IgD-negative memory B cell (primary cell): ENCODE data around the gene HMGCS1. TPM values are rescaled to one million over a fixed set of nuclear protein-coding genes. Genes with fewer than 3 reads are reported as not detected.

Source experiments
- H3K27ac Mint-ChIP-seq, 3 donors: one replicate each; pipeline ENCODE4 v1.8.0; 2020 to 2022; ENCODE audit warnings: mild to moderate bottlenecking in 3 of 3, mixed read lengths in 3 of 3, moderate library complexity in 1 of 3
- H3K27me3 Mint-ChIP-seq: one replicate; pipeline ENCODE4 v1.8.0; 2021; ENCODE audit warnings: mixed read lengths
- H3K36me3 Mint-ChIP-seq: one replicate; pipeline ENCODE4 v1.8.0; 2020; ENCODE audit warnings: mild to moderate bottlenecking, mixed read lengths
- H3K4me1 Mint-ChIP-seq, 3 donors: one replicate each; pipeline ENCODE4 v1.8.0; 2020 to 2022; ENCODE audit warnings: mixed read lengths in 3 of 3, mild to moderate bottlenecking in 1 of 3
- H3K4me3 Mint-ChIP-seq, 4 donors: one replicate each; pipeline ENCODE4 v1.8.0; 2020 to 2022; ENCODE audit warnings: mild to moderate bottlenecking in 4 of 4, mixed read lengths in 4 of 4, moderate library complexity in 3 of 4
- H3K9me3 Mint-ChIP-seq, 3 donors: one replicate each; pipeline ENCODE4 v1.8.0; 2020 to 2021; ENCODE audit warnings: mixed read lengths in 3 of 3, mild to moderate bottlenecking in 1 of 3
- polyA plus RNA-seq: library from polyadenylated mRNA; unstranded; fragments of 300-500 nt; fragmentation: Illumina TruSeq; gene quantifications from one replicate; pipeline ENCODE4 v1.2.3, GENCODE V29; 2021

HMGCS1 gene
- polyA plus RNA-seq, 1 donor from 2014 or later: 11.7 TPM

DNA sequence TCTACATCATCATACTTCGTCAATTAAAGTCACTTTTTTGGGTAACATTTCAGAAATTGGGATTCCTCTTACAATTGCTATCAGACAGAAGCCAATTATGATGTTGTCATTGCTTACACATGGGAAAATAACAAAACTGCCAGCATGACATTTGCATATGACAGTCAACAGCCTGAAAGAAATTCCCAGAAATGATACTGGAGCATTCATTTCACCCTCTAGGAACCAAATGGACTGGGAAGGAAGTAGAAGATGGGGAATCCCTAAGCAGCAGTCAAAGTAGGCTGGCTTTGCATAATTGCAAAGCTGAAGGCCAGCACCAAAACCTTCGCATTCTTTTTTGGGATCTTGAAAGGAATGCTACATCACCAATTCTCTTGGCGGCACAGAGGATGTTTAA lies 10.7 kb downstream of the HMGCS1 start:
- peaks cover 18 to 32% (median 29%) of the 10 kb centered on the region in 3 donors for H3K4me1 Mint-ChIP-seq
- H3K27ac Mint-ChIP-seq: no peak overlapping the region
- H3K27me3 Mint-ChIP-seq: no peaks in the 10 kb centered on the region
- no peaks in the 10 kb centered on the region for H3K9me3 Mint-ChIP-seq
- no peak overlapping the region for H3K4me3 Mint-ChIP-seq
- peaks cover 16% of the 10 kb centered on the region for H3K36me3 Mint-ChIP-seq

DNA sequence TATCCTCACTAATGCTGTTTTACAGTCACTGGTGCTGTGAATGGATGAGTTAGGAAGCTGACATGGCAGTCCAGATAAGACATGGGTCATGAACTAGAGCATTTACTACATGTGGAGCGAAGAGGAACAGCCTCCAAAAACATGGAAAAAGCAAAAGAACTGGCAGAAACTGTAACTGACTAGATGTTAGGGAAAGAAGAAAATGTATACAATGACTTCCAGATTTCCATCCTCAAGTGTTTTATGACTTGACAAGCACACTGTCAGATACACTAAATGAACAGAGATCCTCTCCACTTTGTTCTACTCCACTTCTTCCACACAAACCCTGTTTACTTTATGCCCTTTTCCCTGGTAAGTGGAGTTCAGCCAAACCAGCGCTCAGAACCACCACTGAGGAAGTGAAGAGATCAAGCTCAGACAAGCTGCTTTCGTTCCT lies 11.5 kb downstream of the HMGCS1 start:
- Mint-ChIP-seq H3K36me3 (peaks cover 17% of the 10 kb centered on the region), H3K27me3 (no peaks in the 10 kb centered on the region), H3K27ac (no peak overlapping the region), H3K4me1 (peaks cover 18 to 32% (median 29%) of the 10 kb centered on the region in 3 donors), H3K9me3 (no peaks in the 10 kb centered on the region), H3K4me3 (no peak overlapping the region)

DNA sequence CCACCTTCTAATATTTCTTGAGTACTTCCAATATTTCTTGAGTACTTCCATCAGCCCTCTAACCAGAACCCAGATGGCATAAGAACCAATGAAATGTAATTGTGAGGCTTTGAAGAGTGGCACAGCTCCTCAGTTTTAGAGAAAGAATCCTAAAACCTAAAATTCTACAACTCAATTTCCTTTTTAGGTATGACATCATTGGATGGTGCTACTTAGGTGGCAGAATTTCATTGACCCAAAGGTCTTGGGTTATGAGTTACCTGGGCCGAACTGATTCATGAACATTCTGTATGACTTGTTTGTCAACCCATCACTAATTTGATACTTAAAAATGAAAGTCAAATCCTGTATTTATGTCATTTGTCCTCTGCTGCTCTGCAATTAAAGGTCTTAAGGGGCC lies 13.1 kb downstream of the HMGCS1 start:
- Mint-ChIP-seq H3K4me1 (peaks cover 16 to 26% (median 25%) of the 10 kb centered on the region in 3 donors), H3K27ac (no peak overlapping the region), H3K9me3 (no peaks in the 10 kb centered on the region), H3K36me3 (peaks cover 19% of the 10 kb centered on the region), H3K27me3 (no peaks in the 10 kb centered on the region), H3K4me3 (no peak overlapping the region)

DNA sequence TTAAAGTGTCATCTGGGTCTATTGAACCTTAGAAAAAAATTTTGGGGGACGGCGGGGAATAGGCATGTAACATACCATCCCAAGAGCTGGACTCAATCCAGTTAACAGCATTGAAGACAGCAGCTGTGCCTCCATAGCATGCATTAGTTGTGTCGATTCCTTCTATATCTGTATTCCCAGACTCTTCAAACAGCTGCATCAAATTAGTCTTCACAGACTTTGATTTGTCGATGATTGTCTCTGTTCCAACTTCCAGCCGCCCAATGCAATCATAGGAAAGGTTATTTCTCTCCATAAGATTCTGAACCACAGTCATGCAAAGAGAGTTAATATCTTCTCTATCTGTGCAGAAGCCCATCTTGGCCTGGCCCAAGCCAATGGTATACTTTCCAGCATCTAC lies 14.8 kb downstream of the HMGCS1 start:
- Mint-ChIP-seq H3K4me3 (no peak overlapping the region), H3K36me3 (peaks cover 20% of the 10 kb centered on the region), H3K27ac (peak overlapping the region in 1 of 3 donors; percentile 88), H3K4me1 (peaks cover 10 to 21% (median 12%) of the 10 kb centered on the region in 3 donors), H3K27me3 (no peaks in the 10 kb centered on the region), H3K9me3 (no peaks in the 10 kb centered on the region)

DNA sequence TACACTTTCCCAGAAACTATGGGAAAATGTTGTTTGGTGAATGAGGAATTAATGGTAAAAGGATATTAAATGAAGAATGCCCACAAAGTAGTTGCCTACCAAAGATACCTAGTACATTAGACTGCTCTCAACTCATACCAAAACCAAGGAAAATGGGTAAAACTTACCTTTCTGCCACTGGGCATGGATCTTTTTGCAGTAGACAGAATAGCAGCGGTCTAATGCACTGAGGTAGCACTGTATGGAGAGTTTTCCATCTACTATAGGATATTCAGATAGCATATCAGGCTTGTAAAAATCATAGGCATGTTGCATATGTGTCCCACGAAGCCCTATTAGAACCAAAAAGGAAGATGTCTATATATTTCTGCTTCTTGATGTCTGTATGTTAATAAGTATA lies 16.4 kb downstream of the HMGCS1 start:
- H3K36me3 Mint-ChIP-seq: peaks cover 14% of the 10 kb centered on the region
- peaks cover 0 to 8% (median under 1%) of the 10 kb centered on the region in 3 donors for H3K4me1 Mint-ChIP-seq
- no peak overlapping the region for H3K4me3 Mint-ChIP-seq
- H3K27me3 Mint-ChIP-seq: no peaks in the 10 kb centered on the region
- H3K27ac Mint-ChIP-seq: no peak overlapping the region
- no peaks in the 10 kb centered on the region for H3K9me3 Mint-ChIP-seq

DNA sequence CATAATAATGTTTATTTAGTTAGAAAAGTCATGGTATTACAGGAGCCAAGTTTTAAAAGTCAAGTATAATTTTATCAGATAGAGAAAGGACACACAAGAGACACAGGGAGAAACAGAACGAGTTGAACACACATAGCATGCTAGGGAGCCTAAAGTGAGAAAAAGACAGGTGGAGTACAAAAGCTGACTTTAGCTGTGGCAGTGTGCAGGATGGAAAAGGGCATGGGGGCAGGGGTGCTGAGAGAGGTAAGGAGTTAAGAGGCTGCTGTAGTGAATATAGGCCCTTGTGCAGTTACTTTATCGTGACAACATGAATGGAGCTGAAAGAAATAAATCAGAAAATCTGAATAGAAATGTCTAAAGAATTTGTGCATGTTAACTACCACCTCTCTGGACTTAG lies 18.0 kb downstream of the HMGCS1 start:
- H3K27me3 Mint-ChIP-seq: no peaks in the 10 kb centered on the region
- H3K9me3 Mint-ChIP-seq: no peaks in the 10 kb centered on the region
- H3K4me1 Mint-ChIP-seq: no peaks in the 10 kb centered on the region
- H3K27ac Mint-ChIP-seq: no peak overlapping the region
- H3K36me3 Mint-ChIP-seq: peaks cover 8% of the 10 kb centered on the region
- no peak overlapping the region for H3K4me3 Mint-ChIP-seq

DNA sequence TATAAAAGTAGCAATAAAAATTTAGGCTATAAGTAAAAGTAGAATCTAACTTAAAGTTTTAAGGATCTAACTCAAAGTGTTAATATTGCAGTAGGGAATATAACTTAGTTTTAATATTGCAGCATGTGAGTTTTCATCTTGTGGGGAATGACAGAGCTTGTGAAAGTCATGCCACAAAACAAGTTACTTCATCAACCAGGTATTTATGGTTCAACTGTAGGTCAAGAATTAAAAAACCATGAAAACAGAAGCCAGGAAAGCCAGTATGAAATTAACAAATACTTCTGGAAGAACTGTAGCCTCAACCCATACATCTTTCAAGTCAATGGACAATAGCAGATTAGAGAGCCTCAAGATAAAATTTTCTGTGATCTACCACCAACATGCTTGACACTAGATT lies 19.0 kb downstream of the HMGCS1 start:
- H3K27me3 Mint-ChIP-seq: no peaks in the 10 kb centered on the region

DNA sequence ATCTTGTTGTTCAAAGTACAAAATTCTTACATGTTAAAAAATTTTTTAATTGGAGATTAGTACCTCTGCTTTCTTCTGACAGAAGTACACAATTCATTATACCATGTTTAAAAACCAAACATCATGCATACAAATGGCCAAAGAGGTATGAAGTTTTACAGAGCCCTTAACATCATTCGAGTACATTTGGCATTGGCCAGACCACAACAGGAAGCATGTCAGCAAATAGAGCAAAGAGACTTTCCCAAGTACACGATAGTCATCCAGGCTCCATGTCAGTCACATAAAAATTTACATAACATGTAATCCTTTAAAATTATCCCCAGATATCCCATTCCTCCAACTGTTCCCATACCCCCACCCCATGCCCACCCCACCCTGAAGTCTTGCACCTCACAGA lies 22.5 kb downstream of the HMGCS1 start:
- Mint-ChIP-seq H3K4me3 (no peak overlapping the region), H3K36me3 (peaks cover 10% of the 10 kb centered on the region), H3K27me3 (no peaks in the 10 kb centered on the region), H3K9me3 (no peaks in the 10 kb centered on the region), H3K4me1 (no peaks in the 10 kb centered on the region), H3K27ac (no peak overlapping the region)

More for the DNA sequence above, 19.0 kb downstream of the HMGCS1 start:
- Mint-ChIP-seq H3K27ac (no peak overlapping the region), H3K4me1 (no peaks in the 10 kb centered on the region), H3K4me3 (no peak overlapping the region), H3K36me3 (peaks cover 10% of the 10 kb centered on the region), H3K9me3 (no peaks in the 10 kb centered on the region)

DNA sequence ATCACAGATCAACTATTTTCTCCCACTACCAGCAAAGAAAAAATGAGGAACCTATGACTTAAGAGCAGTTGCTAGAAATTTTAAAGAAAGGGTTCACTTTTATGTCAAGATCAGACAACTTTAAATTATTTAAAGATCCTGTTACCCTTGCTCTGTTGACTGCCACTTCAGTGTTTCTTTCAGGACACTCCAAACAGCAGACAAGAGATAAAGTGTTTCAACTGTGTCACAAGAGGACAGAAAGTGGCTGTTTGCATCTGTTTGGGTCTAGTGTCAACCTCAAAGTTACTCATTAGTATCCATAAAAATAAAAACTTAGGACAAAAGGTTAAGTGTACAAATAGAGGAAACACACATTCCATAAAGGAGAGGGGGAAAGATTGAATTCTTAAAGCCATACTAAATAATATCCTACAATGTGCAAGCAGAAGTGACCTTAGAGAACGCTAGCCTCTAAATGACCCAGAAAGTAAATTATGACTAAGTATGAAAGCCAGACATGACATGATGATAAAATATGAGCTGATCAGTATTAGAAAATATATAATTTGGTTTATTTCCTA lies 24.9 kb downstream of the HMGCS1 start:
- Mint-ChIP-seq H3K9me3 (no peaks in the 10 kb centered on the region), H3K36me3 (peaks cover 8% of the 10 kb centered on the region), H3K27me3 (no peaks in the 10 kb centered on the region), H3K4me1 (no peaks in the 10 kb centered on the region), H3K4me3 (no peak overlapping the region), H3K27ac (no peak overlapping the region)

DNA sequence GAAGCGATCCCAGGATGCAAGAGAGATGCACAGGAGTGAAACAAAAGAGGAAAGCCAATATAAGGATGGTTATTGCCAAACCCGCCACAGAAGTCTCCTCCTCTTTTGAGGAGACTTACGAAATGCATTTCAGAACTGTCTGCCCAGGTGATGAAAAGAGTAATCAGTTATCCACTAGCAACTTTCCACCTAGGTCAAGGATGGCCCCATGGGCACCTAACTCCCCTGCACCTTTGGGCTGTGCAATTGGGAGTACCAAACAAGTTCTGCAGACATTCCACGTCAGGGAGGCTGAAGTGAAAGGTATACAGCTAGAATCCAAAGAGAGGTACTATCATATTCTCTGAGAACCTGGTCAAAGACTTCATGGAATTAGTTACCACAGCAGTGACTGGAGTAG lies 25.7 kb downstream of the HMGCS1 start:
- Mint-ChIP-seq H3K27ac (no peak overlapping the region), H3K27me3 (no peaks in the 10 kb centered on the region), H3K4me1 (no peaks in the 10 kb centered on the region), H3K36me3 (peaks cover 8% of the 10 kb centered on the region), H3K9me3 (no peaks in the 10 kb centered on the region), H3K4me3 (no peak overlapping the region)

DNA sequence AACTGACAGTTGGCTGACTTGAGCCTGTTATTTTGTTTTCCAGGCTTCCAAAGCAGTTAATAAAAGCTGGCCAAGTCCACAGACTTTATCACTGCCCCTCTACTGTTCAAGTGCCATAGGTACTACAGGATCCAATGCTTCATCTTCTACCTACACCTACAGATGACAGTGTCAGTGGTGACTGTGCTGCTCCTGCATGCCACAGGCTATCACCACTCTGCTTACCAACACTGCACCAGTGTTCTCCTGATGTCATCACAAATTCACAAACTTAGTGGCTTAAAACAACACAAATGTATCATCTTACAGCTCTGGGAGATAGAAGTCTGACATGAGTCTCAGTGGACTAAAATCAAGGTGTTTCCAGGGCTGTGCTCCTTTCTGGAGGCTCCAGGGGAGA lies 26.6 kb downstream of the HMGCS1 start:
- H3K4me1 Mint-ChIP-seq: no peaks in the 10 kb centered on the region
- no peaks in the 10 kb centered on the region for H3K27me3 Mint-ChIP-seq
- H3K4me3 Mint-ChIP-seq: no peak overlapping the region
- no peak overlapping the region for H3K27ac Mint-ChIP-seq
- no peaks in the 10 kb centered on the region for H3K9me3 Mint-ChIP-seq
- peaks cover 8% of the 10 kb centered on the region for H3K36me3 Mint-ChIP-seq

DNA sequence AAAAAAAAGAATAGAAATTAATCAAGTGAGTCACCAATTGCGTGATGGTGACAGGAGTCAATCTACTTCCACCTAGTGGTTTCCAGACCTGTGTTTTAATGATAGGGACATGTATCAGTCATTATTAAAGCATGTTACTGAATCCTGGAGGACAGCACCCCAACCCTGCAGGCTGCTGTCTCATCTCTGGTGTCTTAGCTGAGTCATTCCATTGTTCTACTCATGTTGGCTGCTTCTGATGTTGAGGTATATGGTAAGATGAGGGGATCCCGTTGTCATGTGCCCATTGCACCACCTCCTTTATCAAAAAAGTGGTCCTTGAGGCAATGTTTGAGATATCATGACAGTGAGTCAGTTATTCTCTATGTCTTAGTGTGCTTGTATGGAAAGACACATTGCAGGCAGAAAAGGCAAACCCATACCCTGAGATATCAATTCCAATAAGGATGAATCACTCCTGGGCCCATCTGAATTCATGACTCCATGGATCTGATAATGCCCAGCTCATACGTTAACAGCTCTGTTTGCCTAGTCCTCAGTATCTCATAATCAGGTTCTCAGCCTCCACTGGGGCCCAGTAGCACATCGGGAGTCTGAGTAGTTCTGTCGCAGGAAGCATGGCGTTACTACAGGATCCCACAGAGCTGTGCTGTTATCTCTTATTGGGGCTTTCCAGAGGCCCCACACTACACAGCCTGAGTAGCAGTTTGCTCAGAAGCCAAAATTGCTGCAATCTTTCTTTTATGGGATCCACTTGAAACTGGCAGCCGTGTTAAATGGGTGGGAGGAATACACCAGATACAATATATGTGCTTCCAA lies 31.2 kb downstream of the HMGCS1 start:
- Mint-ChIP-seq H3K4me3 (no peak overlapping the region), H3K27ac (no peak overlapping the region), H3K36me3 (peaks cover 6% of the 10 kb centered on the region), H3K9me3 (no peaks in the 10 kb centered on the region), H3K27me3 (no peaks in the 10 kb centered on the region), H3K4me1 (no peaks in the 10 kb centered on the region)

DNA sequence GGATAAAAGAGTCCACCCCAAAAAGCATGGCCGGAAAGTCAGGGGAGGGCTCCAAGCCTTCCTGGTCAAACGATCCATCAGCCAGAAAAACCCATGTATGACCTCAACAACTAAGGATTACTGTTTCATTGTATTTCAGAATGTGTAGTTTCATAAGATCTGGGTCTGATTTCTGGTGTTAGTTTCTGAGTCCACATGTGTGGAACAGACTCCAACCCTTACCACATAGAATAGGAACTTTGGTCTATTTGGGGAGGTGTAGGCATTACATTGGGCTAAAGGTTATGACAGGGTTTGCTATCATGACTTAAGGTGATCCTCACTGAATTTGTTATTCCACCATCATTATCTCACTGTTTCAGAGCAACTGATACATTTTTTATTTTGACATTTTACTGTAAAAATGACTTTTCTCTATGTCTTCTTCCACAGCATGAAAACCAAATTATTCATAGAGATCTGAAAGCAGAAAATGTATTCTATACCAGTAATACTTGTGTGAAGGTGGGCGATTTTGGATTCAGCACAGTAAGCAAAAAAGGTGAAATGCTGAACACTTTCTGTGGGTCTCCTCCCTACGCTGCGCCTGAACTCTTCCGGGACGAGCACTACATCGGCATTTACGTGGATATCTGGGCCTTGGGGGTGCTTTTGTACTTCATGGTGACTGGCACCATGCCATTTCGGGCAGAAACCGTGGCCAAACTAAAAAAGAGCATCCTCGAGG lies 33.5 kb downstream of the HMGCS1 start:
- H3K4me1 Mint-ChIP-seq: no peaks in the 10 kb centered on the region
- H3K4me3 Mint-ChIP-seq: no peak overlapping the region
- H3K27ac Mint-ChIP-seq: peak overlapping the region in 1 of 3 donors; percentile 18

DNA sequence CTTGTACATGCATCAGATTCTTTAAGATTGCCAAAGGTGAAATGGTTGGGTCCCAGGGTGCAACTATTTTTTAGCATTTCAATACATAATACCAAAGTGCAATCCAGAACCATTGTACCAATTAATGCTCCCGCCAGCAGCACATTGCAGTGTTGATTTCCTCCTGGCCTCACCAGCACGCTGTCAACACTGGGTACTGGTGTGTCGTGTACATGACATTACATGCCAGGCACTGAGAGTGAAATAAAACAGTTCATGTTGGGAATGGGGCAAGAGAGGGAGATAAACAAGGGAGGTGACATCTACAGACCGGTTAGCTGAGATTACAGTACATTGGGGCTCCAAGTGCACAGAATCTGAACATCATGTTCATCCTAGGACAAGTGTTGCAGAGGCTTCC lies 37.8 kb downstream of the HMGCS1 start:
- H3K9me3 Mint-ChIP-seq: no peaks in the 10 kb centered on the region
- H3K27ac Mint-ChIP-seq: no peak overlapping the region

More for the DNA sequence above, 33.5 kb downstream of the HMGCS1 start:
- Mint-ChIP-seq H3K9me3 (no peaks in the 10 kb centered on the region), H3K36me3 (peaks cover 4% of the 10 kb centered on the region), H3K27me3 (no peaks in the 10 kb centered on the region)

DNA sequence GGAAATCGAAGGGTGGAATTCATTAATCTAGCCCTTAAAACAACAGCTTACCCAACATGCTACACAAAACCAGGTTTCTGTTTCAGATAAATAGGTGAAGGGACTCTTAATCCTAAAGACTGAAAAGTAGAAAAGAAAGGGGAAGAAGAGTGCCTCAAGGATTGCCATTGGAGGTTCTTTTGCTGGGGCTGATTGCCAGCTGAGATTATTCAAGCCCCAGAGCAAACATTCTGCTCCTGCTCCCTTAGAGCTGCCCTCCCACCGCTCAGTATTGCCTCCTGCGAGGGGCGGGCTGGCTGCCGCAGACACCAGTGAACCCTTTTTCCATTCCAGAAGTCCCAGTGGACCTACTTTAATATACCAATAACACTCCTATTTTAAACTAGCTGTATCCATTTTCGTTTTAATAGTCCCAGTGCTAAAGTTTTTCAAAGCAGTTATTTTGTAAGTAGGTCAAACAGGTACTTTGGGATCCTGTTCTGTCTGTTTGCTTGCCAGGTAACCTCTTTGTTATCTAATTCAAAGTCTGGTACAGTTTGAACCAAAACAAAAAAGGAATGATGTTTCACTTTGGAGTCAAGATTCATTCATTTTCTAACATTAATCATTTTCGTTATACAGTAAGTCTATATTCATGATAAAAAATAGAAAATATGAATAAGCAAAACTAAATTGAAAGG lies 38.6 kb downstream of the HMGCS1 start:
- H3K4me1 Mint-ChIP-seq: no peaks in the 10 kb centered on the region
- H3K36me3 Mint-ChIP-seq: peaks cover 4% of the 10 kb centered on the region
- peaks cover 0 to 5% (median 0%) of the 10 kb centered on the region in 3 donors for H3K9me3 Mint-ChIP-seq
- H3K27ac Mint-ChIP-seq: no peak overlapping the region
- H3K27me3 Mint-ChIP-seq: peaks cover 10% of the 10 kb centered on the region
- no peak overlapping the region for H3K4me3 Mint-ChIP-seq

More for the DNA sequence above, 37.8 kb downstream of the HMGCS1 start:
- Mint-ChIP-seq H3K4me1 (no peaks in the 10 kb centered on the region), H3K27me3 (peaks cover 10% of the 10 kb centered on the region), H3K36me3 (peaks cover 4% of the 10 kb centered on the region), H3K4me3 (no peak overlapping the region)
